Spleen (tissue), 11 donors: ENCODE measurements around the gene NPDC1. TPM values are rescaled to one million over a fixed set of nuclear protein-coding genes. Genes with fewer than 3 reads are reported as not detected.

Source experiments
- DNase-seq: peaks from one replicate; pipeline ENCODE4 v3.0.0-alpha.2; 2020
- H3K27ac ChIP-seq, 8 donors: fragments of 200-600 bp; sonication (generic) in 7 of 8; 1 replicate in 4 of 8; 2 replicates in 4 of 8; pipeline versions ENCODE4 v1.5.0 to v1.8.0; 2016 to 2021; ENCODE audit warnings: inconsistent platforms in 4 of 8, mild to moderate bottlenecking in 4 of 8, moderate library complexity in 1 of 8
- H3K27me3 ChIP-seq, 7 donors: fragments of 200-600 bp; sonication (generic) in 6 of 7; replicated peaks in 1 of 7; 1 replicate in 4 of 7; 2 replicates in 3 of 7; pipeline versions ENCODE4 v1.5.0 to v1.8.0; 2016 to 2021; ENCODE audit warnings: inconsistent platforms in 3 of 7, mild to moderate bottlenecking in 1 of 7
- H3K36me3 ChIP-seq, 6 donors: fragments of 200-600 bp; sonication (generic) in 5 of 6; 1 replicate in 4 of 6; 2 replicates in 2 of 6; pipeline versions ENCODE4 v1.5.0 to v1.8.0; 2016 to 2021; ENCODE audit warnings: inconsistent platforms in 2 of 6
- H3K4me1 ChIP-seq, 6 donors: fragments of 200-600 bp; sonication (generic) in 5 of 6; 1 replicate in 3 of 6; 2 replicates in 3 of 6; pipeline versions ENCODE4 v1.5.0 to v1.8.0; 2016 to 2021; ENCODE audit warnings: inconsistent platforms in 3 of 6
- H3K4me3 ChIP-seq, 8 donors: fragments of 200-600 bp; sonication (generic) in 7 of 8; 1 replicate in 4 of 8; 2 replicates in 4 of 8; pipeline versions ENCODE4 v1.5.0 to v1.8.0; 2016 to 2021; ENCODE audit warnings: inconsistent platforms in 4 of 8, mild to moderate bottlenecking in 4 of 8, moderate library complexity in 2 of 8
- H3K9me3 ChIP-seq, 8 donors: fragments of 200-600 bp; sonication (generic) in 7 of 8; 1 replicate in 4 of 8; 2 replicates in 4 of 8; pipeline versions ENCODE4 v1.5.0 to v1.8.0; 2016 to 2021; ENCODE audit warnings: inconsistent platforms in 4 of 8
- CTCF ChIP-seq, 11 experiments: fragments of 200-600 bp in 7 of 11; fragments of 450-650 bp in 4 of 11; sonication (generic) in 4 of 11; IDR thresholded peaks in 8 of 11; conservative IDR thresholded peaks in 3 of 11; 1 replicate in 7 of 11; 2 replicates in 4 of 11; pipeline versions ENCODE4 v1.4.0 to v1.8.0; 2016 to 2021; ENCODE audit warnings: antibody characterized with exemption in 11 of 11, inconsistent platforms in 4 of 11, mild to moderate bottlenecking in 1 of 11
- POLR2A ChIP-seq, 3 donors: fragments of 450-650 bp; IDR thresholded peaks; one replicate each; pipeline ENCODE4 v1.5.1; 2017; ENCODE audit warnings: antibody characterized with exemption in 3 of 3, mild to moderate bottlenecking in 1 of 3
- POLR2AphosphoS5 ChIP-seq, 3 donors: sonication (generic); formaldehyde crosslinking; IDR thresholded peaks; one replicate each; pipeline ENCODE4 v1.5.1; 2017; ENCODE audit warnings: antibody characterized with exemption in 3 of 3
- WGBS, 5 donors: extraction: QIAGEN DNeasy Blood & Tissue Kit in 3 of 5; methylation state at CpG; one replicate each; pipeline versions ENCODE4 v1.1.5 to v1.1.7; 2013 to 2018; 5-methylcytosine and 5-hydroxymethylcytosine counted together
- intact Hi-C: fragments of 100-400 bp; cut with DNase I; formaldehyde crosslinking; loops from one replicate; pipeline ENCODE4 v1.15.0; 2023; ENCODE audit warnings: low total_unique reads
- polyA plus RNA-seq, 3 donors: library from polyadenylated mRNA; stranded (reverse); fragments of 200-250 nt; gene quantifications; one replicate each; pipeline ENCODE4 v1.2.1, GENCODE V29; 2013
- total RNA-seq, 7 donors: library from RNA; depleted of rRNA in 3 of 7; stranded (reverse); fragments of >200 nt in 3 of 7; fragmentation: NEBNext Ultra II Directional in 4 of 7; extraction: Animal tissue kit (Norgen Biotek cat#: 25700) in 4 of 7; gene quantifications; one replicate each; pipeline versions ENCODE4 v1.1.0 to v1.2.1, GENCODE V29; 2016 to 2021
- donor health status: healthy with polysubstance abuse.
- donor health status: DM: no; HTN: no; CAD: no; lungs with moderate emphysema.
- donor health status: DM: no; HTN: no; CAD: no.
- donor health status: Bipolar disorder and iron deficiency.
- donor health status: healthy.
- donor health status: DM: no; HTN: no; CAD: no.
- donor health status: DM: yes; HTN: yes; CAD: no.

Gene NPDC1
- total and polyA plus RNA-seq, 10 donors: 86.3 to 358 (median 132) TPM

- Histone ChIP-seq H3K36me3 (peaks cover 0 to 12% (median 2%) of the 10 kb centered on the region in 6 donors), H3K27ac (peak overlapping the region; percentile 55 to 94 (median 84)), H3K9me3 (no peaks in the 10 kb centered on the region), H3K27me3 (no peaks in the 10 kb centered on the region), H3K4me3 (peak overlapping the region in 6 of 8 donors; percentile 8 to 86 (median 64)), H3K4me1 (peaks cover 53 to 86% (median 75%) of the 10 kb centered on the region in 6 donors)
- WGBS, 5 donors: 36 to 62% (median 44%) methylated on average over 9 to 10 of the region's 10 CpGs
- intact Hi-C loops: loop anchor here (10.0 kb wide), 1 partner anchor 88 kb away; the partner anchor contains the start of genes C8G and FBXW5
- TF ChIP-seq CTCF (IDR thresholded peaks at IDR 0.05 in 8 of 11, conservative IDR thresholded peaks at IDR 0.05 in 3 of 11): no peak
- TF ChIP-seq POLR2A (IDR thresholded peaks at IDR 0.05): no peak
- peak; percentile 63 to 86 (median 72) for TF ChIP-seq POLR2AphosphoS5 (IDR thresholded peaks at IDR 0.05)
- DNase-seq: peak; percentile 92
These were observed 13.1 kb downstream of the NPDC1 start for GRCh38 chr9:137032858-137033257.

DNA sequence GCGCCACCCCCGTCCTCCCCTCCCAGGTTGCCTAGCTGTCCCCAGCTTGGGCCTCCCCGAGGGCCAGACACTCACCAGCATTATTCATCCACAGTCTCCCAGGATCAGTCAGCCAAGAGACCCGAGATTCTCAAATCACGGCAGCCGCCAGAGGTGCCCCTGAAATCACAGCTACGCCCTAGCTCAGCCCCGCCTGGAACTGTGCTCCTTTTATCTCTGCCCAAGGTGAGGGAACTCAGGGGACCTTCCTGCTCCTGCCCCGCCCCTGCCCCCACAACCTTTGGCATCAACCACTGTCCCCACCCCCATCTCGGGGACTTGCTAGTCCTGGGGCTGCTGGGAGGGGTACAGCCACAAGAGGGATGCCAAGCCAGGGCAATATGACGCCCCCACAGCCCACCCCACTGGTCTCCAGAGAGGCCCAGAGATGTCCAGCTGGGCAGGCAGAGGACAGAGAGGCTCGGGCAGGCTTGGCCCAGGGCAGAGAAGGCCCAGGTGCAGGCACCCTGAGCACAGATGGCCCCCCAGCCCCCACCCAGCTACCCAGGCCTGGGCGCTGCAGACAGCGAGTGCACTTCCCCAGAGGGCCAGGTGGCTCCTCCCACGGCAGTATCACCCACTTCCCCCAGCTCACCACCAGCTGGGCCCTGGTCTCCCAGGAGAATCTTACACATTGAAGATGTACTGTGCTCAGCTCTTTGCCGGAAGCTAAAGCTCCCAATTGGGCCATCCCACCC is 13.9 kb downstream of the NPDC1 start, which contains the start of gene FUT7:
Gene FUT7 (minus strand): TSS at position 185 of the 737 bp plus-strand sequence. CDS start 97 bp downstream, at position 88.
- H3K27me3 ChIP-seq: no peaks in the 10 kb centered on the region
- WGBS, 5 donors: 22 to 31% (median 25%) methylated on average over 12 to 16 of the region's 16 CpGs
- DNase-seq: peak; percentile 92
- no peaks in the 10 kb centered on the region for H3K9me3 ChIP-seq
- TF ChIP-seq POLR2A (IDR thresholded peaks at IDR 0.05) (no peak), CTCF (IDR thresholded peaks at IDR 0.05 in 8 of 11, conservative IDR thresholded peaks at IDR 0.05 in 3 of 11) (peak in 3 of 11 experiments; percentile 13 to 30 (median 27)), POLR2AphosphoS5 (IDR thresholded peaks at IDR 0.05) (peak; percentile 5 to 73 (median 22))
- intact Hi-C loops: loop anchor here (10.0 kb wide), 1 partner anchor 87 kb away; the partner anchor contains the start of genes C8G and FBXW5
- H3K27ac ChIP-seq: peak within 1 kb of the TSS; percentile 55 to 94 (median 84)
- H3K4me3 ChIP-seq: peak within 1 kb of the TSS in 6 of 8 donors; percentile 19 to 86 (median 64)
- peaks cover 0 to 4% (median 0%) of the 10 kb centered on the region in 6 donors for H3K36me3 ChIP-seq
- H3K4me1 ChIP-seq: peaks cover 58 to 89% (median 80%) of the 10 kb centered on the region in 6 donors

- peaks cover 61 to 94% (median 91%) of the 10 kb centered on the region in 6 donors for H3K4me1 ChIP-seq
- 50 to 62% (median 54%) methylated on average over 33 to 65 of the region's 65 CpGs for WGBS, 5 donors
- H3K27me3 ChIP-seq: no peaks in the 10 kb centered on the region
- DNase-seq: peak; percentile 95
- H3K4me3 ChIP-seq: peak overlapping the region in 6 of 8 donors; percentile 19 to 86 (median 64)
- intact Hi-C loops: loop anchor here (10.0 kb wide), 1 partner anchor 86 kb away; the partner anchor contains the start of genes C8G and FBXW5
- no peaks in the 10 kb centered on the region for H3K36me3 ChIP-seq
- TF ChIP-seq CTCF (IDR thresholded peaks at IDR 0.05 in 8 of 11, conservative IDR thresholded peaks at IDR 0.05 in 3 of 11) (peak in 1 of 11 experiments; percentile 6), POLR2AphosphoS5 (IDR thresholded peaks at IDR 0.05) (peak; percentile 66 to 83 (median 76)), POLR2A (IDR thresholded peaks at IDR 0.05) (no peak)
- peak overlapping the region; percentile 55 to 94 (median 84) for H3K27ac ChIP-seq
- no peaks in the 10 kb centered on the region for H3K9me3 ChIP-seq
These were observed 15.1 kb downstream of the NPDC1 start for GRCh38 chr9:137030538-137031527.
